ENCODE results near the gene PAPSS1.

DNA sequence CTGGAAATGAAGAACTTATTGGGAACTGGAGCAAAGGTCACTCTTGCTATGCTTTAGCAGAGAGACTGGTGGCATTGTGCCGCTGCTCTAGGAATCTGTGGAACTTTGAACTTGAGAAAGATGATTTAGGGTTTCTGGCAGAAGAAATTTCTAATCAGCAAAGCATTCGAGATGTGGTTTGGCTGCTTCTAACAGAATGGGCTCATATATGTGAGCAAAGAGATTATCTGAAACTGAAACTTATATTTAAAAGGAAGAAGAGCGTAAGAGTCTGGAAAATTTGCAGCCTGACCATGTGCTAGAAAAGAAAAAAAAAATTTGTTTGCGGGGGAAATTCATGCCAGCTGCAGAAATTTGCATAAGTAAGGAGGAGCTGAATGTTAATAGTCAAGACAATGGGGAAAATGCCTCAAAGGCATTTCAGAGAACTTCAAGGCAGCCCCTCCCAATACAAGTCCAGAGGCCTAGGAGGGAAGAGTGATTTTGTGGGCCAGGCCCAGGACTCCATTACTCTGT is 35.9 kb upstream of the PAPSS1 start:
- TF ChIP-seq, protein P1, sequence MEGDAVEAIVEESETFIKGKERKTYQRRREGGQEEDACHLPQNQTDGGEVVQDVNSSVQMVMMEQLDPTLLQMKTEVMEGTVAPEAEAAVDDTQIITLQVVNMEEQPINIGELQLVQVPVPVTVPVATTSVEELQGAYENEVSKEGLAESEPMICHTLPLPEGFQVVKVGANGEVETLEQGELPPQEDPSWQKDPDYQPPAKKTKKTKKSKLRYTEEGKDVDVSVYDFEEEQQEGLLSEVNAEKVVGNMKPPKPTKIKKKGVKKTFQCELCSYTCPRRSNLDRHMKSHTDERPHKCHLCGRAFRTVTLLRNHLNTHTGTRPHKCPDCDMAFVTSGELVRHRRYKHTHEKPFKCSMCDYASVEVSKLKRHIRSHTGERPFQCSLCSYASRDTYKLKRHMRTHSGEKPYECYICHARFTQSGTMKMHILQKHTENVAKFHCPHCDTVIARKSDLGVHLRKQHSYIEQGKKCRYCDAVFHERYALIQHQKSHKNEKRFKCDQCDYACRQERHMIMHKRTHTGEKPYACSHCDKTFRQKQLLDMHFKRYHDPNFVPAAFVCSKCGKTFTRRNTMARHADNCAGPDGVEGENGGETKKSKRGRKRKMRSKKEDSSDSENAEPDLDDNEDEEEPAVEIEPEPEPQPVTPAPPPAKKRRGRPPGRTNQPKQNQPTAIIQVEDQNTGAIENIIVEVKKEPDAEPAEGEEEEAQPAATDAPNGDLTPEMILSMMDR (IDR thresholded peaks at IDR 0.05; ENCODE audit: borderline replicate concordance, extremely low read depth, low read length, poor library complexity, severe bottlenecking) = no peak
- no peak for TF ChIP-seq EZH2 (IDR thresholded peaks at IDR 0.05; ENCODE audit: borderline replicate concordance, low read depth, low read length, severe bottlenecking)

All from DND-41 (cell line).